HCT116 (cell line): ENCODE results near the gene TMEM132D. TPM values are rescaled to one million over a fixed set of nuclear protein-coding genes. Genes with fewer than 3 reads are reported as not detected.

ENCODE experiments used
- ATAC-seq: fragments of 200-7000 bp; cut with Tn5 transposase; 2 replicates; pipeline ENCODE4 v1.9.1; 2020; ENCODE audit warnings: mild to moderate bottlenecking, moderate library complexity
- BruUV-seq: library from RNA; stranded (reverse); fragments of 400-500 nt; replicated peaks from 2 replicates; lab custom pipeline; 2021; lab: Mats Ljungman, UMichigan
- CTCF ChIA-PET: fragments of 300-600 bp; sonication (Branson Sonifier 250); formaldehyde crosslinking; loops from one replicate; lab custom pipeline; 2021; ENCODE audit warnings: antibody characterized with exemption; lab: Charles Lee
- POLR2A ChIA-PET: fragments of 300-600, 350-600 bp; sonication (Branson Sonifier 250); formaldehyde crosslinking; loops from one replicate; lab custom pipeline; 2021; ENCODE audit warnings: antibody characterized with exemption; lab: Charles Lee
- RAD21 ChIA-PET, 2 experiments: fragments of 300-600 bp; sonication (Branson Sonifier 250); formaldehyde crosslinking; loops; one replicate each; lab custom pipeline; 2023; ENCODE audit warnings: low total read pairs in 2 of 2; ENCODE audit not compliant: uncharacterized antibody in 2 of 2, unreplicated experiment in 2 of 2, low non-redundant PET in 1 of 2; lab: Charles Lee
- DNase-seq: peaks from one replicate; pipeline ENCODE4 v3.0.0-alpha.2; 2010; ENCODE audit warnings: low read depth, low spot score
- H2AFZ ChIP-seq: fragments of 200-600 bp; shearing (Covaris generic), sonication (generic); 2 replicates; pipeline ENCODE4 v1.6.1; 2017; ENCODE audit warnings: low read depth, mixed run types, mixed read lengths, antibody characterized with exemption, low read length; ENCODE audit not compliant: poor library complexity, severe bottlenecking
- H3K27ac ChIP-seq: 2 replicates; pipeline ENCODE4 v1.5.1; 2012; ENCODE audit warnings: low read depth, low read length
- H3K27me3 ChIP-seq: fragments of 200-600 bp; sonication (generic); 2 replicates; pipeline ENCODE4 v1.6.1; 2016; ENCODE audit warnings: mixed run types, low read length, mixed read lengths; ENCODE audit not compliant: insufficient read depth
- H3K36me3 ChIP-seq, 2 experiments: fragments of 200-500 bp in 1 of 2; fragments of 200-600 bp in 1 of 2; sonication (Bioruptor generic) in 1 of 2; sonication (generic) in 1 of 2; 2 replicates each; pipeline versions ENCODE4 v1.5.1 to v1.6.1; 2014 to 2016; ENCODE audit warnings: low read length in 2 of 2, inconsistent platforms in 1 of 2, mixed read lengths in 1 of 2, mixed run types in 1 of 2; ENCODE audit not compliant: insufficient read depth in 2 of 2, control insufficient read depth in 1 of 2
- H3K4me1 ChIP-seq, 2 experiments: fragments of 200-600 bp in 1 of 2; sonication (generic) in 1 of 2; 2 replicates each; pipeline versions ENCODE4 v1.5.1 to v1.6.1; 2012 to 2017; ENCODE audit warnings: low read length in 2 of 2, inconsistent platforms in 1 of 2, mild to moderate bottlenecking in 1 of 2, mixed read lengths in 1 of 2, mixed run types in 1 of 2, moderate library complexity in 1 of 2; ENCODE audit not compliant: insufficient read depth in 2 of 2, control insufficient read depth in 1 of 2
- H3K4me2 ChIP-seq: fragments of 200-600 bp; sonication (generic); 2 replicates; pipeline ENCODE4 v1.6.1; 2017; ENCODE audit warnings: mixed run types, low read length, mixed read lengths
- H3K4me3 ChIP-seq, 2 experiments: fragments of 200-600 bp in 1 of 2; sonication (generic) in 1 of 2; replicated peaks in 1 of 2; 2 replicates each; pipeline ENCODE4 v1.5.1; 2011 to 2016; ENCODE audit warnings: low read length in 2 of 2, control low read depth in 1 of 2, low read depth in 1 of 2, mild to moderate bottlenecking in 1 of 2, mixed read lengths in 1 of 2, mixed run types in 1 of 2
- H3K79me2 ChIP-seq: fragments of 200-600 bp; sonication (generic); 2 replicates; pipeline ENCODE4 v1.6.1; 2017; ENCODE audit warnings: mild to moderate bottlenecking, mixed run types, low read length, moderate library complexity, mixed read lengths; ENCODE audit not compliant: insufficient read depth
- H3K9ac ChIP-seq: fragments of 200-600 bp; sonication (generic); 2 replicates; pipeline ENCODE4 v1.6.1; 2016; ENCODE audit warnings: low read length, mixed read lengths
- H3K9me2 ChIP-seq: fragments of 200-600 bp; sonication (generic), shearing (Covaris generic); 2 replicates; pipeline ENCODE4 v1.6.1; 2017; ENCODE audit warnings: mixed run types, mild to moderate bottlenecking, moderate library complexity; ENCODE audit not compliant: insufficient read depth
- H3K9me3 ChIP-seq, 2 experiments: fragments of 200-500 bp in 1 of 2; fragments of 200-600 bp in 1 of 2; sonication (Bioruptor generic) in 1 of 2; sonication (generic) in 1 of 2; 2 replicates each; pipeline ENCODE4 v1.6.1; 2014 to 2017; ENCODE audit warnings: low read length in 2 of 2, mixed read lengths in 2 of 2, inconsistent platforms in 1 of 2, low read depth in 1 of 2, mild to moderate bottlenecking in 1 of 2, mixed run types in 1 of 2, moderate library complexity in 1 of 2; ENCODE audit not compliant: control insufficient read depth in 1 of 2, insufficient read depth in 1 of 2
- H4K20me1 ChIP-seq: fragments of 200-600 bp; sonication (generic), shearing (Covaris generic); 2 replicates; pipeline ENCODE4 v1.6.1; 2017; ENCODE audit warnings: mixed run types, mild to moderate bottlenecking, moderate library complexity; ENCODE audit not compliant: insufficient read depth
- ATF3 ChIP-seq: IDR thresholded peaks from 2 replicates; pipeline ENCODE4 v1.6.1; 2012
- CEBPB ChIP-seq: IDR thresholded peaks from 2 replicates; pipeline ENCODE4 v1.6.1; 2012; ENCODE audit warnings: low read depth
- CTCF ChIP-seq, 3 experiments: fragments of 200-600 bp in 1 of 3; sonication (generic) in 1 of 3; IDR thresholded peaks in 2 of 3; conservative IDR thresholded peaks in 1 of 3; 2 replicates each; pipeline ENCODE4 v1.5.1; 2012 to 2017; ENCODE audit warnings: low read depth in 2 of 3, low read length in 2 of 3, antibody characterized with exemption in 1 of 3, borderline replicate concordance in 1 of 3, control low read depth in 1 of 3, mild to moderate bottlenecking in 1 of 3, mixed read lengths in 1 of 3, mixed run types in 1 of 3, moderate library complexity in 1 of 3; ENCODE audit not compliant: insufficient read depth in 1 of 3
- EGR1 ChIP-seq: IDR thresholded peaks from 2 replicates; pipeline ENCODE4 v1.6.1; 2012; ENCODE audit warnings: low read depth
- ELF1 ChIP-seq: IDR thresholded peaks from 2 replicates; pipeline ENCODE4 v1.6.1; 2012; ENCODE audit warnings: low read depth, borderline replicate concordance
- EZH2 ChIP-seq: fragments of 200-600 bp; sonication (generic); IDR thresholded peaks from 2 replicates; pipeline ENCODE4 v1.6.1; 2017; ENCODE audit warnings: antibody characterized with exemption, mixed run types
- EZH2phosphoT487 ChIP-seq: fragments of 200-600 bp; IDR thresholded peaks from 2 replicates; pipeline ENCODE4 v1.6.1; 2018; ENCODE audit warnings: antibody characterized with exemption, borderline replicate concordance
- FOSL1 ChIP-seq: IDR thresholded peaks from 2 replicates; pipeline ENCODE4 v1.6.1; 2012; ENCODE audit warnings: low read depth
- JUND ChIP-seq: IDR thresholded peaks from 2 replicates; pipeline ENCODE4 v1.6.1; 2012
- MAX ChIP-seq: IDR thresholded peaks from 2 replicates; pipeline ENCODE4 v1.6.1; 2012
- POLR2A ChIP-seq: IDR thresholded peaks from 2 replicates; pipeline ENCODE4 v1.7.0; 2011; ENCODE audit warnings: borderline replicate concordance; ENCODE audit not compliant: insufficient read depth, insufficient read length; ENCODE audit errors: extremely low read depth
- POLR2AphosphoS5 ChIP-seq: IDR thresholded peaks from 2 replicates; pipeline ENCODE4 v1.6.1; 2011; ENCODE audit warnings: mild to moderate bottlenecking, low read depth, low read length, moderate library complexity
- REST ChIP-seq: IDR thresholded peaks from 2 replicates; pipeline ENCODE4 v1.6.1; 2012; ENCODE audit warnings: low read depth
- SIN3A ChIP-seq: IDR thresholded peaks from 2 replicates; pipeline ENCODE4 v1.6.1; 2012; ENCODE audit warnings: low read depth
- SP1 ChIP-seq: IDR thresholded peaks from 2 replicates; pipeline ENCODE4 v1.6.1; 2012; ENCODE audit warnings: low read depth
- SRF ChIP-seq: IDR thresholded peaks from 2 replicates; pipeline ENCODE4 v1.6.1; 2012; ENCODE audit warnings: low read depth
- YY1 ChIP-seq: IDR thresholded peaks from 2 replicates; pipeline ENCODE4 v1.6.1; 2011; ENCODE audit warnings: low read length, low read depth, moderate library complexity, mild to moderate bottlenecking; ENCODE audit not compliant: insufficient replicate concordance; ENCODE audit errors: extremely low read depth
- ZBTB33 ChIP-seq: IDR thresholded peaks from 2 replicates; pipeline ENCODE4 v1.6.1; 2011; ENCODE audit warnings: mild to moderate bottlenecking, low read length, moderate library complexity; ENCODE audit not compliant: insufficient replicate concordance; ENCODE audit errors: extremely low read depth
- ZFX ChIP-seq: fragments of 450-650 bp; IDR thresholded peaks from 2 replicates; pipeline ENCODE4 v1.6.1; 2017
- ZNF274 ChIP-seq: fragments of 200-500 bp; sonication (Bioruptor generic); IDR thresholded peaks from 2 replicates; pipeline ENCODE4 v1.6.1; 2014; ENCODE audit warnings: mild to moderate bottlenecking, low read depth, low read length, inconsistent platforms
- intact Hi-C: fragments of 100-400 bp; cut with micrococcal nuclease; formaldehyde crosslinking; loops from 2 replicates; pipeline ENCODE4 v1.10.0; 2022
- total RNA-seq: library from RNA; stranded (reverse); gene quantifications from one replicate; pipeline ENCODE4 v1.2.1, GENCODE V29; 2021; ENCODE audit not compliant: unreplicated experiment

TMEM132D gene
- total RNA-seq, 1 experiment from 2014 or later, result not detected

GRCh38 chr12:129296671-129297070 lies 607.2 kb downstream of the TMEM132D start:
- H3K9me3 ChIP-seq, result peaks cover 10 to 19% of the 10 kb centered on the region in 2 experiments; a peak in 2 of 4 replicates
- intact Hi-C loops, result no loop called here
- H2AFZ ChIP-seq, result no peak overlapping the region
- ChIA-PET CTCF (no interaction called here), RAD21 (no interaction called here), POLR2A (no interaction called here)
- H3K27me3 ChIP-seq, result no peaks in the 10 kb centered on the region
- H3K27ac ChIP-seq, result no peak overlapping the region
- H3K4me1 ChIP-seq, result no peaks in the 10 kb centered on the region
- H4K20me1 ChIP-seq, result no peaks in the 10 kb centered on the region
- no peaks in the 10 kb centered on the region for H3K9me2 ChIP-seq
- no peak for ATAC-seq
- H3K79me2 ChIP-seq, result no peaks in the 10 kb centered on the region
- H3K9ac ChIP-seq, result no peak overlapping the region
- no peaks in the 10 kb centered on the region for H3K36me3 ChIP-seq
- DNase-seq, result no peak
- TF ChIP-seq POLR2AphosphoS5 (no peak), POLR2A (no peak), SP1 (no peak), EZH2phosphoT487 (no peak), CEBPB (no peak), ZFX (no peak), ATF3 (no peak), ELF1 (no peak), REST (no peak), SRF (no peak), SIN3A (no peak), EZH2 (no peak), YY1 (no peak), JUND (no peak), MAX (no peak), CTCF (IDR thresholded peaks at IDR 0.05 in 2 of 3, conservative IDR thresholded peaks at IDR 0.05 in 1 of 3; ENCODE audit: borderline replicate concordance in 1 of 3, insufficient read depth in 1 of 3, low read depth in 2 of 3, low read length in 2 of 3) (no peak), FOSL1 (no peak), EGR1 (no peak), ZNF274 (no peak), ZBTB33 (no peak)
- BruUV-seq, result no TSS peak
- H3K4me3 ChIP-seq, result no peak overlapping the region
- H3K4me2 ChIP-seq, result no peak overlapping the region
